GM21526 (cell line): ENCODE results near the gene FSTL4.

Experiments
- ATAC-seq: cut with Tn5 transposase; IDR thresholded peaks from one replicate; pipeline ENCODE4 v1.9.1; 2021; ENCODE audit warnings: moderate library complexity; ENCODE audit not compliant: unreplicated experiment, low FRiP score

The FSTL4 gene

GRCh38 chr5:133356984-133357421 is 255.3 kb downstream of the FSTL4 start:
- ATAC-seq: no peak

GRCh38 chr5:133356396-133356983 is 255.9 kb downstream of the FSTL4 start:
- ATAC-seq: no peak

- no peak for ATAC-seq
Measured at GRCh38 chr5:133354323-133355185, 257.8 kb downstream of the FSTL4 start.

- no peak for ATAC-seq
Measured at GRCh38 chr5:133353741-133354140, 258.6 kb downstream of the FSTL4 start.

GRCh38 chr5:133348406-133348805 is 263.9 kb downstream of the FSTL4 start:
- no peak for ATAC-seq

DNA sequence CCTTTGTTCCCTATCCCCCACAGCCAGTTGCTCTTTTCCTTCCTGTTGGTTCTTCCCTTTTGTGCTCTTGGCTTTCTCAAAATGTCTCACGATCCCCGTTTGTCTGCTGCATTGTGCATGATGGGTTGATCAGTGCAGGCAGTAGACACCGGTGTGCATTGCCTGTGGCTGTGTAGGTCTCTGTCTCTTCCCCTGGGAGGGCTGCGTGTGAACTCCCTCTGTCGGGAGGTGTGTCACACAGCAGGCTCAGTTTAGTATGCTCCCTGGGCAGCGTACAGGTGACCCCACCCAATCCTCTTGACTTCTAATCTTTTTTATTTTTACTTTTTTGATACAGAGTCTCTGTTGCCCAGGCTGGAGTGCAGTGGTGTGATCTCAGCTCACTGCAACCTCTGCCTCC is 265.3 kb downstream of the FSTL4 start:
- ATAC-seq: no peak

DNA sequence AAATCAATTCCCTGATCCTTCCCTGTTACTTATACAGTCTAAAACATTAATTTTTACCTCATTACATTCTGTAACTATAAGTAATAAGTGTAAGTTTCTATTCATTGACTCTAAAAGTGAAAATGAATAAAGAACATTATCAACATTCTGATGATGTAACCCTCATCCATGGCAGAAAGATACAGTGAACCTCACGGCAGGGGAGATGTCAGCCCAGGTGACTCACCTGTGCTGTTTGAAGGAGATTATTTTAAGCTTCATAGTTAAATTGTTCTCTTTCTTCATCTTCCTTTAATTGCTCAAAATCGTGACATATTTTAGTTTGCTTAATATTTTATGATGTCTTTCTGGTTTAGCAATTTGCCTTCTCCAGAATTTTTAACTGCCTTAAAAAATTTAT is 268.1 kb downstream of the FSTL4 start:
- no peak for ATAC-seq

- ATAC-seq: no peak
Measured at GRCh38 chr5:133343196-133343595, 269.1 kb downstream of the FSTL4 start.

DNA sequence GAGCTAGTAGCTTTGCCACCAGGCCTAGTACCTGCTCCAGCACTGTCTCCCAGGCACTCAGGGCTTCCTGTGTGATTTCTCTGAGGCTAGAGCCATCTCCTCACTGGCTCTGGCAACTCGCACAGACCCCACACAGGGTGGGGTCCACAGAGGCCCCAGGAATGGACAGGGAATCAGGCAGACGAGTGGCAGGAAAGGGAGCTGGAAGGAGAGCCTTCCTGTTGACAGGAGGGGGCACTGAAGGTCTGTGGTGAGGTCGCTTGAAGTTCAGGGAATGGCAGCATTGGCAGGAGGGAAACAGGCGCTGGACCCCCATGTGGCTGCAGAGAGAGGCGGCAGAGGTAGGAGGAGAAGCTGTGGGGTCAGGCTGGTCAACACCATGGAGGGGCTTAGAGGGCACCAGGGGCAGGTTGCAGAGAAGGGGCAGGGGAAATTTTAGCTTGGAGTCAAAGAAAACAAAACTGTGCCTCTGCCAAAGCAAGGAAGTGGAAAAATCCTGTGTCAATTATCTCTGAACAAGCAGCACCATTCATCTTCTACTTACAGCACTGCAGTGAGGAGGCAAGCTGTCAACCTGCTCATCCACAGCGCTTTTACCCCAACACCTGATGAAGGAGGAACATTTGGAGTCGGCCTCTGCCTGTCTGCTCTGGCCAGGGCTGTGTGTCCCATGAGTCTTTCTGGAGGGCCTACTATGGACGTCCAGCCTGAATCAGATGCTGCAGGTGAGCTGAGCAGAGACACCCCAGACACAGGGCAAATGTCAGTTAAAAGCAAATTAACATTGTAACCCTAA is 270.2 kb downstream of the FSTL4 start:
- ATAC-seq: no peak

DNA sequence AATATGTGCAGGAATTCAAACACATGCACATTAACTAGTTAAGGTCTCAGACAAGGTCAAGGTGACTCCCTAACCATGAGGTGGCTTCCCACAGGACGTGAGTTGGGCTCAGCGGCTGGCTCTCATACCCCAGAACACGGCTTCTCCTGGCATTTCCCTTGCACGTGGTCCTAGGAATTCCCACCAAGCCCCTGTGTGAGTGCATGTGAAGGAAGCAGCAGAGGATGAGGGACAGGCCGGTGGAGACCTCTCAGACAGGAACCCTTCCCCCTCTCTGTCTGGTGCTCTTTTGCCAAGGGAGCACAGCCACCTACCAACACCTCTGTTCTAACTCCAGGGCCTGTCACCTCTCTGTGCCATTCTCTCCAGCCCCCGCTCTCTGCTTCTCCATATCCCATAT is 271.0 kb downstream of the FSTL4 start:
- ATAC-seq: no peak

- no peak for ATAC-seq
Measured at GRCh38 chr5:133340822-133341221, 271.5 kb downstream of the FSTL4 start.

- ATAC-seq: no peak
Measured at GRCh38 chr5:133340002-133340755, 272.2 kb downstream of the FSTL4 start.

DNA sequence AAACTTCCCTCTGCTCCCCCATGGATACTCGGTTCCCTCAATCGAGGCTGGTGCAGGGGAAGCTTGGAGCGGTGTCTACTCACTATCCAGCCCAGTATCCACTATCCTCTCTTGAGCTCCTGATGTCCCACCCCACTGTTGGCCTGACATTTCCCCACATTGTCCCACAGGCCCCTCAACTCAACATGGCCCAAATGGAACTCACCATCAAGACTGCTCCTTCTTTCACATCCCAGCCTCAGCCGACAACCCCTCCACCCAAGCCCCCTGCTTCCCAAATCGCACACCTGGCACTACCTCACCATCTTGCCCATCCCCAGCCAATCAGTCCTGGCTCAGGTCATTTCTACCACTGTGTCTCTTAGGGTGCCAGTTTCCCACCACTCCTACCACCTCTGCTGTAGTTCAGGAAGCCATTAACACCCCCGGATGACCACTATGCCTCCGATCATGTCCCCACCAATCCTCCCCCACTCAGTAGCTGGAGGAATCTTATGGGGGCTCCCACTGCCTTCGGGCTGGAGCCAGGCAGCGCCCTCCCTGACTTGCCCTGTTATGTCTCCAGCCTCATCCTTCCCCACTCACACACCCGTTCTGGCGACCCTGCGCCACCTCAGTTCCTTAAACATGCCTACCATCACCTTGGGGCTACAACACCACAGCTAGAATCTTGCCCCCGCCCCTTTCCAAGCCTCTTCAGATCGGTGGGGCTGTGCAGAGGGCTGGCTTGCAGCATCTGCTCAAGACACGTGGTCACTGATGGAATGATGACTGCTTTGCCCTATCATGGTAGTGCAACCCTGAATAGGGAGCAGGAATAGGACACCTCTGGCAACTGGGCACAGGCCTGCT is 273.6 kb downstream of the FSTL4 start:
- no peak for ATAC-seq

GRCh38 chr5:133337795-133338445 is 274.4 kb downstream of the FSTL4 start:
- ATAC-seq: no peak

GRCh38 chr5:133336969-133337410 is 275.4 kb downstream of the FSTL4 start:
- no peak for ATAC-seq

- ATAC-seq: no peak
Measured at GRCh38 chr5:133336121-133336968, 276.0 kb downstream of the FSTL4 start.

DNA sequence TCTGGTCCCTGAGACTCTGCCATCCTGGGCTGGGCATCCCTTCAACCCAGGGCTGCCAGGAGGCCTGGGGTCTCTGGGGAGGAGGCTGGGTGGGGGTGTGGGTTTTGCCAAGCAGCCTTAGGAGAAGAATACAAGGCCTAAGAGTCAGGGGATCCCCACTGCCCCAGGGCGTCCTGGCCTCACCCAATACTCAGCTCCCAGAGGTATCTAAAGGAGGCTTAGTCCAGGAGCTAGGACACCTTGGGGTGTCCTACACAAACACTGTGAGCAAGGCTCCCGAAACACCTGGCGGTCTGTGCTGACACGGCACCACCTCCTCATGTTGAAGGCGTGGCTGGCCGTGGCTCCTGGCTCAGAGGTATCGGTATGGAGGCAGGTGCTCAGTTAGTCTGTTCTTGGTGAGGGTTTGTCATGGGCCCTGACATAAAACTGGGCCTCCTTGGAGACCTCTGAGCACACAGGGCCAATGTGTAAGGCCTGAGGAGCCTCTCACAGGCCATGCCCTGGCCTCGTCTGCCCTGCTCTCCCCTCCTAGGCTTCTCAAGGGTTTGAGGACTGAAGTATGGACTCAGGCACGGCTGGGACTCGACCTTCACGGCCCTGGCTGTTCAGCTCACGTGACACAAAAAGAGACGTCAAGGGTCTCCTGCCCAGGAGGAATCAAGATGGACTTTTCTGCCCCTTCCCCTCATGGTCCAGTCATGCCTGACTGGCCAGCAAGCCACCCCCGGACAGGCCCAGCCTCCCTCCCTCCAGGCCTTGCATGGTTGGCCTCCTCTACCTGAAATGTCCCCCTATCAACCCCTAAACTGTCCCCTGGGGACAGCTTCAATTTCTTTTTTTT is 277.3 kb downstream of the FSTL4 start:
- no peak for ATAC-seq
